ENCODE data around the gene SLIT1. TPM values are rescaled to one million over a fixed set of nuclear protein-coding genes. Genes with fewer than 3 reads are reported as not detected.

Gene SLIT1
- total and polyA plus RNA-seq, 3 donors from 2014 or later = 1.9 to 4.6 (median 2.5) TPM

DNA sequence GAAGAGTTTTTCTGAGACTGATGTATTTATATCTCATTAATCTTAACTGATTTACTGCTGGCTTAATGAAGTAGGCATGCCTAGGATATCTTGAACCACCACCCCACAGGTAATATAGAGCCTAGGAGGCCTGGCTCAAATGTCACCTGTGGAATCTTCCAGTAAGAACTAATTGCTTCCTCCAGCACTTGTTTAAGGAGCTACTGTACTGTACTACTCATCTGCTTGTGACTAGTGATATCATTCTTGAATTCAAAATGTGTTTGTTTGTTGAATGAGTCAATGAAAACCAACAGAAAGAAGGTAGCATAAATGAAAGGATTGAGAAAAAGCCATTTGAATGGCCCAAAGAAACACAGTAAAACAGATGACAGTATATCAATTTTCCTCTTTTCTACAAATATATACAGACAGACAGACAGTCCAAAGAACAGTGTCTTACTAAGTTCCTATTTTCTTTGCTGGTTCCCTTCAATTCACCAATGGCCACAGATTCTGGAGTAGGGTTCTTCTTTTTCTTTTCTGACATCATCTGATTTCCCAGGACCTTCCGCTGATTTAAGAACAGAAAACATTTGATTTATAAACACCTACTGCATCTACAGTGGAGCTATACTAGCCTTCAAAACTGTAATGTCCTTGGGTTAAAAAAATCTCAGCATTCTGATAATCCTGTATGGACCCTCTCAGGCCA is 43.7 kb upstream of the SLIT1 start:
- H3K36me3 ChIP-seq (ENCODE audit: low read depth, missing control alignments) = no peaks in the 10 kb centered on the region
- TF ChIP-seq POLR2A (IDR thresholded peaks at IDR 0.05) (no peak), CTCF (IDR thresholded peaks at IDR 0.05) (no peak)
- no peak overlapping the region for H3K27ac ChIP-seq
- no peaks in the 10 kb centered on the region for H3K9me3 ChIP-seq
- no peak overlapping the region for H3K4me3 ChIP-seq
- intact Hi-C loops (cut with DNase I; ENCODE audit: low total_unique reads) = no loop called here
- no peaks in the 10 kb centered on the region for H3K4me1 ChIP-seq
- H3K27me3 ChIP-seq = no peaks in the 10 kb centered on the region
- DNase-seq = no peak
- 89 to 96% methylated on average over 1 of the region's 1 CpG for WGBS, 2 donors

GRCh38 chr10:97228775-97229157 is 43.0 kb upstream of the SLIT1 start:
- Histone ChIP-seq H3K4me1 (no peaks in the 10 kb centered on the region), H3K27ac (no peak overlapping the region), H3K9me3 (no peaks in the 10 kb centered on the region), H3K36me3 (ENCODE audit: low read depth, missing control alignments) (no peaks in the 10 kb centered on the region), H3K27me3 (no peaks in the 10 kb centered on the region), H3K4me3 (no peak overlapping the region)
- intact Hi-C loops (cut with DNase I; ENCODE audit: low total_unique reads) = no loop called here
- 100% methylated on average over 1 of the region's 1 CpG for WGBS, 2 donors
- DNase-seq = no peak
- TF ChIP-seq POLR2A (IDR thresholded peaks at IDR 0.05) = no peak
- no peak for TF ChIP-seq CTCF (IDR thresholded peaks at IDR 0.05)

- intact Hi-C loops (cut with DNase I; ENCODE audit: low total_unique reads) = no loop called here
- H3K4me3 ChIP-seq = no peak overlapping the region
- no peak overlapping the region for H3K27ac ChIP-seq
- TF ChIP-seq CTCF (IDR thresholded peaks at IDR 0.05) (no peak), POLR2A (IDR thresholded peaks at IDR 0.05) (no peak)
- H3K4me1 ChIP-seq = no peaks in the 10 kb centered on the region
- H3K27me3 ChIP-seq = no peaks in the 10 kb centered on the region
- DNase-seq = no peak
- no peaks in the 10 kb centered on the region for H3K36me3 ChIP-seq (ENCODE audit: low read depth, missing control alignments)
- WGBS, 2 donors = 78 to 80% methylated on average over 3 of the region's 3 CpGs
- no peaks in the 10 kb centered on the region for H3K9me3 ChIP-seq
Observed at GRCh38 chr10:97228130-97228774, 42.5 kb upstream of the SLIT1 start.

DNA sequence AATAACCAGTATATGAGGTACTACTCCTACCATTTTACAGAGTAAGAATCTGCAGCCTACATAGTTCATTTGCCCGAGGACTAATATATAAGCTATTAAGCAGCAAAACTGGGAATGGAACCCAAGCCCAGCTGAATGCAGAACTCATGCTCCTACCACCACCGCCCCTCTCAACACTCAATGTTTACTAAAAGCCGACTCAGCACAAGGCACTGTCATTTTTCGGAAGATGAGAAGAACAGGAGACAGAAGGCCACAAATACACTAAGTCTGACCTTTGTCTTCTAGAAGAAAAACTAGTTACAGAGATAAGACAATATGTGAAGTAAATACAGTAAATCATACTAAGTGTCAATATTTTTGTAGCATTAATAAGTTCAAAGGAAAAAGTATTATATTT is 40.6 kb upstream of the SLIT1 start:
- H3K9me3 ChIP-seq = no peaks in the 10 kb centered on the region
- H3K27me3 ChIP-seq = no peaks in the 10 kb centered on the region
- TF ChIP-seq POLR2A (IDR thresholded peaks at IDR 0.05) = no peak
- no peak for TF ChIP-seq CTCF (IDR thresholded peaks at IDR 0.05)
- H3K36me3 ChIP-seq (ENCODE audit: low read depth, missing control alignments) = no peaks in the 10 kb centered on the region
- DNase-seq = no peak
- H3K27ac ChIP-seq = no peak overlapping the region
- intact Hi-C loops (cut with DNase I; ENCODE audit: low total_unique reads) = no loop called here
- H3K4me3 ChIP-seq = no peak overlapping the region
- WGBS, 2 donors = 87 to 95% methylated on average over 4 of the region's 4 CpGs
- no peaks in the 10 kb centered on the region for H3K4me1 ChIP-seq

Measured in testis (tissue), 3 donors.